NCI-H2107 (cell line): ENCODE results near the gene CAMK2B.
"Not testable (repeated sequence)": the region's sequence is repeated elsewhere in the genome, so short reads cannot be mapped to it uniquely, and the experiment has no call there.

Experiments
- DNase-seq: peaks from one replicate; lab custom pipeline; 2025; lab: John Stamatoyannopoulos, UW

CAMK2B gene

DNA sequence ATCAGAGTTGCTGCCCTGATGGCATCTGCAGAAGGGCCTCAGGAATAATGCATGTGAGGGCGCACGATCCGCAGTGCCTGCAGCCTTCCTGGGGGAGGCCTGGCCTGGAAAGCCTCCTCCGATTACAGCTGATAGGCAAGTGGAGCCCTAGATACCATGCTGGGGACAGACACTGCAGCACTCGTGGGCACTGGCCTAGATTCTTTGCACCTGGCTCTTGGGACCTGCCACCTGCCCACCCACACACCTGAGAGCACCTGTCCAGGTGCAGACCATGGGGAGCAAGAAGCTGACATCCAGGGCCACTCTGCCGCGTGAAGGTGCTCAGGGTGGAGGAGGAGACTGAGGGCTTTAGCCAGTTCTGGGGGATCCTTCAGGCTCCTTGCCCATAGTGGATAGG lies 109.9 kb downstream of the CAMK2B start:
- DNase-seq: peak; percentile 58

DNA sequence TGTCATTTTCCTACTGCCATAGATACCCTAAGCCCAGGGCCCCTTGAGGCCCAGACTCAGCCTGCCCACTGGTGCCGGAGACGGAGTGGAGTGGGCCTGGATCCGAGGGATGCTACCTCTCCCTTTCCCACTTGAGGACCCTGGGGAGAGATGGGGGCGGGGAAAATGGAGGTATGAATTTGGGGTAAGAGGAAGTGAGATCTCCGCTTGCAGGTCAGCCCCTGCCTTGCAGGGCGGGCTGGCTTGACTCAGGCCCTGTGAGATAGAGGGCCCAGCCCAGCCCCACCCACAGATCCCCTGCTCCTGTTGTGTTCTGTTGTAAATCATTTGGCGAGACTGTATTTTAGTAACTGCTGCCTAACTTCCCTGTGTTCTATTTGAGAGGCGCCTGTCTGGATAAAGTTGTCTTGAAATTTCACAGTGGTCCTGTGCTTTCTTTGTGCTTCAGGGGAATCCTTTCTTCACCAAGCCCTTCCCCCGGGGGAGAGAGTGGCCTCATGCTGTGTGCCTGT lies 111.5 kb downstream of the CAMK2B start:
- no peak for DNase-seq

- DNase-seq: no peak
These were observed 112.1 kb downstream of the CAMK2B start for GRCh38 chr7:44213206-44213876.

DNA sequence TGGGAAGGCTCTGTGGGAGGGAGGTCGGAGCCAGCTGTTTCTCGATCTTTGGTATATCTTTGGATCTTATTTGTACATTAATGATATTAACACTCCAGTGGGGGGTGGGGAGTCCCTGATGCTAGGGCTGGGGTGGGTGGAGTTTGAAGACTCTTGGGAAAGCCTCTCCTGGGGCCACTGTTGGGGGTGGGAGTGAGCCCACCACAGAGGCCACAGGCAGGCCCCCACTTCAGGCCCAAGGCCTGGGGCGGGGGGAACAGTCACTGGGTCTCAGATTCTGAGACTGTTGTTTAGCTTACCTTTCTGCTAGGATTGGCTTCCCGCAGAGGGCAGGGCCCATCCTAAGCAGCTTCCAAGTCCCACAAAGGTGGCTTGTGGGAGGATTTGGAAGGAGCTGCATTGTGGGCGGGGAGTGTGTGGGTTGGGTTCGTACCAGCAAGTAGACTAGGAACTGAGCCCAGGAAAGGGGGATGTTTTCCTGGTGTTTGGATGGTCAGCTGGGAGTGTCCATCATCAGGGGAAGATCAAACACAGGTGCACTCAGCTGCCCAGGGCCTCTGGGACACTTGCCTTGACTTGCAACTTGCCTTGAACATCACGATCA lies 112.7 kb downstream of the CAMK2B start:
- no peak for DNase-seq

DNA sequence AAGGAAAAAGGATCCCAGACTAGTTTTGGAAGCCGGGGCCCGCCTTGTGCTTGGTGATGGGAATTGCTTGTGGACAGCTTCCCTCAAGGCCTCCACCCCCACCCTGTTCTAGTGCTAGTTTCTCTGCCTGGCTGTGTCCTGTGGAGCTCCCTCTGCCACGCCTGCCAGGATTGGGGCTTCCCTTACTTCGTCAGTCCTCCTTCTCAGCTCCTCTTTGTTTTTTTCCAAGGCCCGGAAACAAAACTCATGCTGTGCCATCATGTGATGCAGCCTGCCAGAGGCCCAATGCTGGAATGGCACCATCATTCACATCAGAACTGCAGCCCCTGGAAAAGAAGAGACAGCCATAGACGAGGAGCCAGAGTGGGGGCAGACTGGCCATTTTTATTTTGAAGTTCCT lies 113.4 kb downstream of the CAMK2B start:
- DNase-seq: no peak

DNA sequence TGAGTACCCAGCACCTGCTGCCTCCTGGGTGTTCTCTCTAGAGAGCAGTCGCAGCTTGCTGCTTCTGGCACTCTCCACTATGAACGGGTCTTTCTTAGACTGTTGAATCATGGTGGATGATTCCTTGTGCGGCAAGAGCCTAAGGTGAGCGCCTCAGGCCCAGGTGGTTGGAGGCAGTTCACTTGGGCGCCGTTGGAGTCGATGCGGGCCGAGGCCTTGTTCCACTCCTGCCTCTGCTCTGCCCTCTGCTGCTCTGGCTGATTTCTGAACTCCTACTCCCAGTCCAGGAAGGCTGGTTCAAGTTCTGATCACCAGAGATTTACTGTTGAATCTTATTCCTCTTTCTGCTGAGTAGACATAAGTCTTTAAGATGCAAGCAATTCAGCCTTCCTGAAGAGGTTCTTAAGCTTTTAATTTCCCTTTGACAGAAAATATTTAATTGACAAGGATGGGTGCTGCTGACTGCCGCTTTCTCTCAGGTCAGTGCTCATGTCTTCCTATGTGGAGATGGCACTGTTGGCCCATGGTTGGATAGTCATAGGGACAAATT lies 114.2 kb downstream of the CAMK2B start:
- no peak for DNase-seq

- no peak for DNase-seq
These were observed 115.3 kb downstream of the CAMK2B start for GRCh38 chr7:44210107-44210506.

- DNase-seq: no peak
These were observed 117.3 kb downstream of the CAMK2B start for GRCh38 chr7:44208085-44208484.

GRCh38 chr7:44206008-44206407 lies 119.4 kb downstream of the CAMK2B start:
- DNase-seq: no peak

- no peak for DNase-seq
These were observed 123.6 kb downstream of the CAMK2B start for GRCh38 chr7:44201813-44202212.

GRCh38 chr7:44200699-44201461 lies 124.5 kb downstream of the CAMK2B start, which contains the start of gene YKT6:
Gene YKT6 (plus strand): TSS chr7:44200978. CDS start chr7:44201136, 158 bp downstream.
- DNase-seq: peak; percentile 96

GRCh38 chr7:44200163-44200562 lies 125.2 kb downstream of the CAMK2B start:
- not testable (repeated sequence) for DNase-seq

DNA sequence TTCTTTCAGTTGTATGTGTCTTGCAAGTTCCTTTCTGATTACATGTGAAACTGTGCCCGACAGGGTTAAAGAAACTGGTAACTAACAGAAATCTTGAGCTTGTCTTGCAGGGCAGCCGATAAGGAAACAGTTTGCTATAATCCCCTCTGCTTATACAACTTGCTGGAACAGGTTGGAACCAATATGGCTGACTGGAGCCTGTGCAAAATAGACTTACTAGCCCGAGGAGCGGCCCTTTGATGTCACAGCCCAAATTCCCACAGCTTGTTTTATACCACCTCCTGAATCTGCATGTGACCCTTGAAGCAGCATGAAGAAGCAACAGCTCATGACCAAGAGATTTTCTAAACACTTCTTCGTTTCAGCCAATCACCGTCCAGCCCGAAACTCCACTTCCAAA lies 127.9 kb downstream of the CAMK2B start:
- no peak for DNase-seq

DNA sequence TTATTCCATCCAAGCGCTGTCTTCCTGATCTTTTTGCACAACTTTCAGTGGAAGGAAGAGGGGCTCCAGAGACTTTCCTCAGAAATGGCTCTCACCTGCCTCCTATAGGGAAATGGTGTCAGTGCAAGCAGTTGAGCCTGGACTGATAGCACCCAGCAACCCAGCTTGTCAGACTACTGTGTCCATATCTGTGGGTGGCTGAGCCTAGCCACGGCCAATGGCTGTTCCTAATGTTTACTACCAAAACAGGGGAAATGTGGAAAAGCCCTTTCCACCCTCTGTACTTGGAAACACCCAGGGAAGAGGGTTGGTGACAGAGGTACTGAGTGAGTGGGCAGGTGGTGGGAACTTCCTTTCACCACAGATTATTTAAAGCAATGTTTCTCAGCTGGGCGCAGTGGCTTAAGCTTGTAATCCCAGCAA lies 128.9 kb downstream of the CAMK2B start:
- DNase-seq: no peak

DNA sequence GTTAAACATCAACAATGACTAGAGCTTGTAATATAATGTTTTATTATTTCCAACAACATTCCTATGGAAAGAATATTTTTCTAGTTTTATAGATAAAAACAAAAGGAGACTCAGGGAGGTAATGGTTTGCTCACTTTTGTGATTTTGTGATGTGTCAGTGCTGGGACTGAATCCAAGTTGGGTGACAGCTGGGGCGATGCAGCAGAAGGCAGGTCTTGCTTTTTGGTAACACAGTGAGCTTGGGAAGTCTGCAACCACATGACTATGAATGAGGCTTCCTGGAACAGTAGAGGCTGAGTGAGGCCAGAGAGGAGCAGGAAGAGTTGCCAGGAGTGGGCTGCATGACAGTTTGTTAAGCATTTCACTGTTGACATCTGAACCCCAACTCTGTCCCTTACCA lies 129.5 kb downstream of the CAMK2B start:
- no peak for DNase-seq

DNA sequence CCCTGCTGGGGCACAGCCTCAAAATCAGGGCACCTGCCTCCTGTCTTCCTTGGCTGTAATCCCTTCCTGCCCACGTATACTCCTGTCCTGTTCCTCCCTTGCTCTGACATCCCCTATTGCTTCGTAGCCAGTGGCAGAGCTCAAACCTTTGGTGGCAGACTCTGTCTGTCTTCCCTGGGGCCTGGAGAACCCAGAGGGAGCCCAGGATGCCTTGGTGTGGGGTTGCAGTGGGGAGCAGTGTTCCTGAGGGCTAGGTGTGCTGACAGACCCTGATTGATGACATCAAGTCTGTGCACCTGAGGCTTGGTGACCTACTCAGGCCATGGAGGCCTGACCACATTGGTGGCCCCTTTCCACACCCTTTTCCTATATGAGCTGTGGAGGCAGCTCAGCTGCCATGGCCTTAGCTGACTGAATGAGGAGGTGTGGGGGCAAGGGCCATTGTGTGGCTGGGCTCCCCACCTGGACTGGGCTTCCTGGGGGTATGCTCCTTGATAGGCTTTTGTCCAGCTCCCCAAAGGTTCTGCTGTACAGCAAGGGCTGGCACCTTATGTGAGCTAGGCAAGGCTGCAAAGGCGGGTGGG lies 130.7 kb downstream of the CAMK2B start:
- no peak for DNase-seq

- DNase-seq: no peak
These were observed 131.3 kb downstream of the CAMK2B start for GRCh38 chr7:44194069-44194468.

DNA sequence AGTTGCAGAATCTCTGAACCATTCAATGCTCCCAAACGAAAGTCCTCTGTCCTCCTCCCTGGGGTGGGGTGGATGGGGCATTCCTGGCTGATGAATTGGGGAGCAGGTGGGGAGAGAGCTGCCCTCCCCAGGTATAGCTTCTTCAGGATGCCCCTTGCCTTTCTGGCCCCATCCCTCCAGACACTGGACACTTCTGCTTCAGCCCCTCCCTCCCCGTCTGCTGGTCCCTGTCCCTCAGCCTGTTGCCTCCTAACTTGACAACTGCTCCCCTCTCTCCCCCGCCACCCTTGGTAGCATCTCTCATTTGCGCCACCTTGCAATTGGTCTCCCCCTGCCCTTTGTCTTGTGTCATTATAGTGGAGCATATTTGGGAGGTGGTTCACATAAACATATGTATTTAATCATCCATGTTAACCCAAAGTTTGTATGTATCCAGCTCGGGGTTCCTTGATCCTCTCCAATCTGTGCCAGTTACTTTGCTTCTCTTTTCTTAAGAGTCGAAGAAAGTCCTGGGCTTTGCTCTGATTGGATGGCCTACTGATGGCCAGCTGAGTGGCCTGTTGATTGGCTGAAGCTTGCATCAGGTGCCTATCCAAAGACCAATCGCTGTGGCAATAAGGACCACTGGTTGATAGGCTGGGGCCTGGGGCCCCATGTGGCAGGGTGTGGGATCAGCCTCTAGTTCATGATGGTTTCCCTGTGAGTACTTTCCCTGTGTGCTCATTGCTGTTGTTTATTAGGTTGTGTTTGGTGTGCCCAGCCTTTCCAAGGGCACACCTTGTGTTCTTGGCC lies 132.2 kb downstream of the CAMK2B start:
- no peak for DNase-seq

GRCh38 chr7:44191171-44191570 lies 134.2 kb downstream of the CAMK2B start:
- DNase-seq: no peak

- no peak for DNase-seq
These were observed 135.2 kb downstream of the CAMK2B start for GRCh38 chr7:44189993-44190872.
